Panc1 (cell line): ENCODE results near the gene AKAP9.

Experiments
- POLR2AphosphoS5 ChIP-seq: IDR thresholded peaks from 2 replicates; pipeline ENCODE4 v1.6.1; 2012; ENCODE audit warnings: mild to moderate bottlenecking, low read depth, low read length, moderate library complexity
- TF ChIP-seq, protein P1 (sequence below): fragments of 450-650 bp; IDR thresholded peaks from 2 replicates; pipeline ENCODE4 v1.5.1; 2017; ENCODE audit warnings: mild to moderate bottlenecking
- TF ChIP-seq, protein P2 (sequence below), 2 experiments: IDR thresholded peaks; 2 replicates each; pipeline ENCODE4 v1.6.1; 2011 to 2012; ENCODE audit warnings: low read depth in 2 of 2, control low read depth in 1 of 2, low read length in 1 of 2, mild to moderate bottlenecking in 1 of 2, moderate library complexity in 1 of 2; ENCODE audit not compliant: insufficient read depth in 1 of 2

DNA sequence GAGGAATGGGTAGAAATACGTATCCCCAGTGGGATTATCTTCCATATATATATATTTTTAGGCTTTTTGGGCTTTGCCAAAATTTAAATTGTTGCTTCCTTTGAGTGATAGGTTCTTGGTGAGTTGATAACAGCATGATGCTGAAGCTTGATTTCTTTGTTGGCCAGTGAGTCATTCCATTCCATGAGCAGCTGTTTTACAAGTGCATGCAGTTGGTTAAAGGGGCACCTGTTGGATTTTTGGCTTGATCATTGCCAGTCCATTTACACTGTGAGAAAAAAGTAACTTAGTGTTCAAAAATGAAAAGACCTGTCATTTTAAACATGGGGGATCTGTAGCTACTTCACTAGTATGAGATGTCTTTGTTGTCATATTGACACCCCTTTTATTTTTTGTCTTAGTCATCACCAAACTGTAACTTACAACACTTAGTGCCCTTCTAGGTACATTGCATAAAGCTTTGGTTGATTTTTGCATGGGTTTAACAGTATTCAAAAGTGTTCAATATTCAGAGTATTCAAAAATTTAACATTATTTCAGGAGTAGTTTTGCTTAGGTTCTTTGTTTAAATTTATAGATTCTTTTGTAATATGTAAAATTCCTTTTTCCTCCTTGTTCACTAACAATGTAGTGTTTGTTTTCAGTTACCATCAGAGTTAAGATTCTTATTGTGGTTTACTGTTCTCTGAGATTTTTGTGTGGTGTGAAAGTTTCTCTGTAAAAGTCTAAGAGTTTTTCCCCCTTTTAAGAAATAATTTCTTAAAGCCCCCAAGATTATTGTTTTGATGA, 8.8 kb downstream of the AKAP9 start:
- TF ChIP-seq, protein P1, sequence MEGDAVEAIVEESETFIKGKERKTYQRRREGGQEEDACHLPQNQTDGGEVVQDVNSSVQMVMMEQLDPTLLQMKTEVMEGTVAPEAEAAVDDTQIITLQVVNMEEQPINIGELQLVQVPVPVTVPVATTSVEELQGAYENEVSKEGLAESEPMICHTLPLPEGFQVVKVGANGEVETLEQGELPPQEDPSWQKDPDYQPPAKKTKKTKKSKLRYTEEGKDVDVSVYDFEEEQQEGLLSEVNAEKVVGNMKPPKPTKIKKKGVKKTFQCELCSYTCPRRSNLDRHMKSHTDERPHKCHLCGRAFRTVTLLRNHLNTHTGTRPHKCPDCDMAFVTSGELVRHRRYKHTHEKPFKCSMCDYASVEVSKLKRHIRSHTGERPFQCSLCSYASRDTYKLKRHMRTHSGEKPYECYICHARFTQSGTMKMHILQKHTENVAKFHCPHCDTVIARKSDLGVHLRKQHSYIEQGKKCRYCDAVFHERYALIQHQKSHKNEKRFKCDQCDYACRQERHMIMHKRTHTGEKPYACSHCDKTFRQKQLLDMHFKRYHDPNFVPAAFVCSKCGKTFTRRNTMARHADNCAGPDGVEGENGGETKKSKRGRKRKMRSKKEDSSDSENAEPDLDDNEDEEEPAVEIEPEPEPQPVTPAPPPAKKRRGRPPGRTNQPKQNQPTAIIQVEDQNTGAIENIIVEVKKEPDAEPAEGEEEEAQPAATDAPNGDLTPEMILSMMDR, result no peak
- TF ChIP-seq, protein P2, sequence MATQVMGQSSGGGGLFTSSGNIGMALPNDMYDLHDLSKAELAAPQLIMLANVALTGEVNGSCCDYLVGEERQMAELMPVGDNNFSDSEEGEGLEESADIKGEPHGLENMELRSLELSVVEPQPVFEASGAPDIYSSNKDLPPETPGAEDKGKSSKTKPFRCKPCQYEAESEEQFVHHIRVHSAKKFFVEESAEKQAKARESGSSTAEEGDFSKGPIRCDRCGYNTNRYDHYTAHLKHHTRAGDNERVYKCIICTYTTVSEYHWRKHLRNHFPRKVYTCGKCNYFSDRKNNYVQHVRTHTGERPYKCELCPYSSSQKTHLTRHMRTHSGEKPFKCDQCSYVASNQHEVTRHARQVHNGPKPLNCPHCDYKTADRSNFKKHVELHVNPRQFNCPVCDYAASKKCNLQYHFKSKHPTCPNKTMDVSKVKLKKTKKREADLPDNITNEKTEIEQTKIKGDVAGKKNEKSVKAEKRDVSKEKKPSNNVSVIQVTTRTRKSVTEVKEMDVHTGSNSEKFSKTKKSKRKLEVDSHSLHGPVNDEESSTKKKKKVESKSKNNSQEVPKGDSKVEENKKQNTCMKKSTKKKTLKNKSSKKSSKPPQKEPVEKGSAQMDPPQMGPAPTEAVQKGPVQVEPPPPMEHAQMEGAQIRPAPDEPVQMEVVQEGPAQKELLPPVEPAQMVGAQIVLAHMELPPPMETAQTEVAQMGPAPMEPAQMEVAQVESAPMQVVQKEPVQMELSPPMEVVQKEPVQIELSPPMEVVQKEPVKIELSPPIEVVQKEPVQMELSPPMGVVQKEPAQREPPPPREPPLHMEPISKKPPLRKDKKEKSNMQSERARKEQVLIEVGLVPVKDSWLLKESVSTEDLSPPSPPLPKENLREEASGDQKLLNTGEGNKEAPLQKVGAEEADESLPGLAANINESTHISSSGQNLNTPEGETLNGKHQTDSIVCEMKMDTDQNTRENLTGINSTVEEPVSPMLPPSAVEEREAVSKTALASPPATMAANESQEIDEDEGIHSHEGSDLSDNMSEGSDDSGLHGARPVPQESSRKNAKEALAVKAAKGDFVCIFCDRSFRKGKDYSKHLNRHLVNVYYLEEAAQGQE (IDR thresholded peaks at IDR 0.05; ENCODE audit: insufficient read depth in 1 of 2, low read depth in 2 of 2, low read length in 1 of 2), result no peak
- TF ChIP-seq POLR2AphosphoS5, result no peak
